HG03196 (cell line): ENCODE results near the gene NMT2.

Experiments used
- ATAC-seq: cut with Tn5 transposase; IDR thresholded peaks from one replicate; pipeline ENCODE4 v1.9.1; 2021; ENCODE audit not compliant: unreplicated experiment

NMT2 gene

DNA sequence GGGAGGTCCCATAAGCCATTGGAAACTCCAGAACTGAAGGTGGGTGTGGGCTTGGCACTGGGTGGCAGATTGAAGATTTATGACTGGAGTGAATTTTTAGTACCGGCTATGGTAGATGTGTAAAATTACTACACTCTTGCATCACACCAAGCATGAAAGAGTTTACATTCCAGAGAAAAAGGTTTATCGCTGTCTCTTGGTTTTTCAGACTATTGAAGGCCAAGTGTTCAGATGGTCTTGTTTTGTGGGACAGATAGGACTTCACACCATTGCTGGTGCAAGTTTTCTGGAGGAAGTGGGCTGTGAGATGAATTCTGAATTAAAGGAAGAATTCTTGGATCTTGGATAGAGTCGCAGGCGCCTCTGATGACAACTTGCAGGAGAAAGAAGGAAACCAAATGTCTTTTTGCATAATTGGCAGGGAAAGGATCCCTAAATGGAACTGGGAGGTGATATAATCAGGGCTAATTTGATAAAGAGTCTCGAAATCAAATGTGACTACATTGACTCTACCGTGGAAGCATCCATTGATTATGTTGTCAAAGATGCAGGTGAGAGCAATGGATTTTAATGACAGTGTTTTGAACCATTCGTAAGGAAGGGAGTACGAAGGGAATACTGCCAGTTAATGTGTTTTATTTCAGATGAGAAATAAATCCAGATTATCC is 14.2 kb upstream of the NMT2 start:
- no peak for ATAC-seq

DNA sequence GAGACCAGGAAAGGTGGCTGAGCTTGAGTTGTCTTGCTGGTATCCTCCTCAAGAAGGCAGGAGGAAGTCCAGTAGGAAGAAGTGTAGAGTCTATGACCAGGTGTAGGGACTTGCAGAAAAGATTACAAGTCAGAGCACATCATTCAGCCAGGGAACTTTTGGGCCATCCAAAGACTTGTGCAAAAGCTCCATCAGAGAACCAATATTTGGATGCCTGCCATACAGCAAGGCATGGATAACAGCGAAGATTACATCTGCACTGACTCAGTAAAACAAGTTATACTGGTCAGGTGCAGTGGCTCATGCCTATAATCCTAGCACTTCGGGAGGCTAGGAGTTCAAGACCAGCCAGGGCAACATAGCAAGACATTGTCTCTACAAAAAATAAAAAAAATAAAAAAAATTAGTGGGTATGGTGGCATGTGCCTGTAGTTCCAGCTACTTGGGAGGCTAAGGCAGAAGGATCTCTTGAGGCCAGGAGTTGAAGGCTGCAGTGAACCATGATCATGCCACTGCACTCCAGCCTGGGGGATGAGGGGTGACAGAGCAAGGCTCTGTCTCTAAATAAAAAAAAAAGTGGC is 13.2 kb upstream of the NMT2 start:
- ATAC-seq, result no peak

DNA sequence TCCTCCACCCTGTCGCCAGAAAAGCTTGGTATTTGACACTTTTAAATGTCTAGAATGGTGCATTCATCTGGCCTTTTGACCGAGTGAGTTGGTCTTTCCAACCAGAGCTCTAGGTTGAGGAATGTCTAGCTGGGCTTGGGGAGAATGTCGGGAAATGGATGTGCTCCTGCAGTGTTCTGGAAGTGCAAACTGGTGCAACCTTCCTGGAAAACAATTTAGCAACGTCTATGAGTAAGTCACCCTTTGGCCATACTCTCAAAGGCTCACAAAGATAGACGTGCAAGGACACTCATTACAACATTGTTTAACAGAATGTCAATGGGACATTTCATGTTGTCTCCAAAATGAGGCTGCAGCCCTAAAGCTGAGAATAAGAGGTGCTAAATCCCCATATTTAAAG is 12.2 kb upstream of the NMT2 start:
- no peak for ATAC-seq

DNA sequence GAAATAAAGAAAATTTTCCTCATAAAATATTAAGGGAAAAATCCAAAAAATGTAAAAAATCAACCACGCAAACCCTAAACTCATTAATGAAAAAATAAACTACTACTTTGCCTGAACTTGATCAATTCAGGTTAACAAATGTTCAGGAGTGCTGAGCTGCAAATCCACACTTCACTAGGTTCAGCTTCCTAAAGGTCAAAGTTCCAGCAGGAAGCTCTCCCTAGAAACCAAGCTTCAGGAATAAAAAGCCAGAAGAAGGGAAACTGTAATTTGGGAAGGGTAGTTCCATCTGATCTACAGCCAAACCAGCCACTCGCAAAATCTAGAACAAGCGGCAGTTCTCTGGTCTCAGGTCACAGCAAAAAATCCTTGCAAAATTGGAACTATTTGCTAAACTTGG is 7.8 kb upstream of the NMT2 start:
- ATAC-seq, result no peak

DNA sequence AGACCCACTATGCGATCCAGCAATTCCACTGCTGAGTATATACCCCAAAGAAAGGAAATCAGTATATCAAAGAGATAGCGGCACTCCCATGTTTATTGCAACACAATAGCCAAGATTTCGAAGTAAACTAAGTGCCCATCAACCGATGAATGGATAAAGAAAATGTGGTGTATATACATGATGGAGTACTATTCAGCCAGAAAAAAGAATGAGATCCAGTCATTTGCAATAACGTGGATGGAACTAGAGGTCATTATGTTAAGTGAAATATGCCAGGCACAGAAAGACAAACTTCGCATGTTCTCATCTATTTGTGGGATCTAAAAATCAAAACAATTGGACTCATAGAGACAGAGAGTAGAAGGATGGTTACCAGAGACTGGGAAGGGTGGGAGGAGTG is 7.1 kb upstream of the NMT2 start:
- no peak for ATAC-seq

DNA sequence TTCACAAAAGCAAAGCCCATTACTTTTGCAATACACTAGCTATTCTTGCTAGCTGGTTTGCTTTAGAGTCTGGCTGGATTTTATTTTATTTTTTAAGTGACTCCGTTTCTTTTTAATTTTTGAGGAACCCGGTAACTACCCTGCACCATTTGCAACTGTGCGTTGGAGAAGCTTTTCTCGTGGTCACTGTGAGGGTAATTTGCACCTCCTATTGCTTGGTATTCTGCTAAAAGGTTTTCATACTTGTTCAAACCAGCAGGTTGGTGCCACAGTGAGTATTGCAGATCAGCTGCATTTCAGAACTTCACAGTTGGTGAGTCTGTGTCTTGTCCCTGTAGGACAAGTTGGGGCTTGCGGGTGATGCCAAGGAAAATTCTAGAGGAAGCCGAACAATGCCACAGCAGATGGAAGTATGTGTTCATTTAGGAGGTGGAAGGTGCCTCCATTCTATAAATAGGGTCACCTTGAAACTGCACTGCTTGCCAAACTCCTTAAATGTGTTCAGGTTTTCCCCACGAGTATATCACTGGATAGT is 3.9 kb upstream of the NMT2 start:
- ATAC-seq, result no peak

DNA sequence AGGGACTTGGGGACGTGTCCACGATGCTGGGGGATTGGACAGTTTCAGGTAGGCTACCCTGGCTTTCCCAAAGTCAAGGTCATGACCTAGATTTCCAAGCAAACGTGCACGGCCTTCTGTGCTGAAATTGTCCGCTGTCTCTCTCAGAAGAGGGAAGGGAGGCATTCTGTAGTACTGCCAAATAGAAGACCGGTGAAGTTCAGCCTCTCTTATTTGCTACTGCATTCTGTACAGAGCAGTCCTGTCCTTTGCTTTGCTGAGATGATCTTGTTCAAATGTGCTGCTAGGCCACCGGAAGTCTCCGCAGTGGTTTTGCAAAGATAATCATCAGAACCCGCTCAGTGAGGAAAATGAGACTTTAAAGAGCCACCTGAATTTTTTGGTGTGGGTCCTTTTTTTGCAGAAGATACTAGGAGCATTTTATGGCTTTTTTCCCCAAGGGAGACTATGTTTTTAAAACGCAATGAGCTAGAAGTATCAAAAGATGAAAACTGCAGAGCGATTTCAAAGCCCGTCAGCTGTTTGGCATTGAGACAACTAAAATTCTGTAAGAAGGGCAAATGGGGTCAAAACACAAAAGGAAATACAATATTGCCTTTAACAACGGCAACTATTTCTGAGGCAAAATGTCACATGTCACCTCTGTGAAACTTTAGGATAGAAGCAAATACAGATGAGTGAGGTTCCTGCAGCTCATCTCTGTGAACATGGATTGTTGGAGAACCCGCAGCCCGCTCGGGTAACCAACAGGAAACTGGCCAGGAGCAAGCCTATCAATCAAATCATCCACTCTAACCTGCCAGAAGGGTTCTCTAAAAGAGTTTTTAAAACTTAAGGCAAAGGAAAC is 1.3 kb upstream of the NMT2 start:
- ATAC-seq, result no peak

DNA sequence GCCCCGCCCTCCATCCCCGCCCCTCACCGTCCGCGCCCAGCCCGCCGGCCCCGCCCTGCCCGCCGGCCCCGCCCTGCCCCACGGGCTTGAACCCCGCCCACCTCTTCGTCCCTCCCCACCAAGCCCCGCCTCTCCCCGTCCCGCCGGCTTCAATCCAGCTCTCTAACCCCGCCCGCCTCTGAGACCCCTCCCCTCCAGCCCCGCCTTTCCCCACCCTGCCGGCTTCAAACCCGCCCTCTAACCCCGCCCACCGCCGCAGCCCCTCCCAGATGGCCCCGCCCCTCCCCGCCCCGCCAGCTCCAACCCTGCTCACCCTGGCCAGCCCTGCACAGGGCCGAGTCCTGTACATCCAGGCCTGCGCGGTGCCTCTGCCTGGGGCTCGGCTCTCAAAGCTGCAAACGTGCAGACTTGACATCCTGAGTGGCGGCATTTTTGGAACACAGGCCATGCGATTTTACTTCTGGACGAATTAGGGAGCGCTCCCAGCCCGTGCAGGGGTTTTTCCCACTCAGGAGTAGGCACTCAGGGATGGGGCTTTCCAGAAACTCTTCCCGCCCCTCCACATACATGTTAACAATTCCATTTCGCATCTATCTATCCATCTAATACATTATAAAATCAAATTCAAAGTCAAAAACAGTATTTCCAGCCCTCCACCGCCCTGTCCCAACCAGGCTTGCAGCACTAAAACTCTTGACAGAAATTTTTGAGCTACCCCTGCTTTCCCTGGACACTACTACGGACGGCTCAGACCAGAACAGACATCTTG is 477 bp upstream of the NMT2 start:
- ATAC-seq, result peak; percentile 38

DNA sequence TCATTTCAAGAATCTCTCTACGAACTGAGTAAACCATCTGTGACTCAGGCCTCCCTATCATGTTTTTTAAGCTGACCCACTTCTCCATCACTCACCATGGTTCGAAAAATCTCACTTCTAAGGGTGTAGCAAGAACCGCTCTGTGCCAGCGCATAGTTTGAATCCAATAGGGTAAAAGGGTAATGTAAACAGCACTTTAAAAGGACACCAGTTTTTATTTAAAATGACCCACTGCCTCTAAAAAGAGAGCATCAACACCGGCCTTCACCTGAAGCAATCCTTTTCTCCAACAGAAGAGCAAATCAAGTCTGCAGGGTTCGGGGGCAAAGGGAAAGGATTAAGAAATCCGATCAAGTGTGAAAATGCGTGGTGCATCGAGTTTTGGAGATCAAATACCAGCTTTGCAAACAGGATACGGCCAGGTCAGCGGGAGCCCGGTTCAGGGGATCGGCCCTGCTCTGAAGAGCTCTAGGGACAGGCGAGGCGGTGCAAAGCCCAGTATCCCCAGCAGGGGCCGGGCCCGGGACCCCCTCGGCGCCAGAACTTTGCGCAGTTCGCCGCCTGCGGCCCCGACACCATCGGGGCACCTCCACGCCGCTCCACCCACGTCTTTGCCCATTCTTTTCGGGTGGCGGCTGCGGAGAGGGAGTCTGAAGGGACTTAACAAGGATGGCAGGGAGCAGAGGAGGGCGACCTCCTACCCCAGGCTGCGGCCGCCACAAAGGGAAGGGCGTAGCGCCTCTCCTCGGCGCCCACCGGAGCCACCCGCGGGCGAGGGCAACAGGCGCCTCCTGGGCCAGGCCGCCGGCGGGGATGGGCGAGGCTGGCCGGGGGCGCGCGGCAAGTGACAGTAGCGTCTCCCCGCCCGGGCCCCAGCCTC is 842 bp downstream of the NMT2 start:
- peak; percentile 41 for ATAC-seq

DNA sequence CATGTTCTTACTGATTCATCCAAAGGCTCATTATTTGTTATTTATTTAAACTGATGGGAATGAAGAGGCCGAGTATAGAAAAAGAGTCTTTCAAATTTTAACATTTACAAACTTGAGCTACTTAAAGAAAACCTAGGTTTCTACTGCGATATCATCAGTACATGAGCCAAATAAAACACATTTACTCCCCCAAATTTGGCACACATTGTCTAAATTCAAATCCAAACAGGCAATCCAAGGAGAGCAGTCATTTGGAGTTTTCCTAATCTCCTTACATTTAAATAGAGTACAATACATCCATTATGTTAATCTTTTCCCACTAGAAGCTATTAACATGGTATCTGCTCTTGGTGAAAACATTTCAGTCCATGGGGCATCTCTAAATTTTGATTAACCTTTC is 2.2 kb downstream of the NMT2 start:
- no peak for ATAC-seq

DNA sequence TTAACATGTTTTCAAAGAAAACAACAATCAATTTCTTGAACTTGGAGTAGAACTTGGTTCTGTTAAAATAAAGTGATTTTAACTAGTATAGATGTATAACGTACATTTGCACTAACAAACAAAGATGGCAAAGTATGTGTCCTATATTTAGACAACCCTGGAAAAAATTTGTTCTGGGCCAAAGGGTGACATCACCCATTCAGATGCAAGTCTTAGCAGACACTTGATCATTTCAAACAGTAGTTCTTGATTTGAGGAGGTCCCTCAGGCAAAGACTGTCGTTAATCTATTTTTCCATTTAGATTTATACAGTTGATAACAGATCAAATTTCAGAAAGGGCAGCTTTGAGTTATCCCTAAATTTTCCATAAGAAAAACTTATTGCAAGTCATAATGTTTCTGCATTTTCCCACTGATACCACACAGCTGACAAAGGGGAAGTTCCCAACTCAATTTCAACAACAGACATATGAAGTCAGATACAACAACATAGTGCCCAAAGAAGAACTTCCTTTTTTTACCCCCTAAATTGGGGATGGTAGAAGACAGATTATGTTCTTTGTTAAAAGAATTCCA is 5.2 kb downstream of the NMT2 start:
- no peak for ATAC-seq

DNA sequence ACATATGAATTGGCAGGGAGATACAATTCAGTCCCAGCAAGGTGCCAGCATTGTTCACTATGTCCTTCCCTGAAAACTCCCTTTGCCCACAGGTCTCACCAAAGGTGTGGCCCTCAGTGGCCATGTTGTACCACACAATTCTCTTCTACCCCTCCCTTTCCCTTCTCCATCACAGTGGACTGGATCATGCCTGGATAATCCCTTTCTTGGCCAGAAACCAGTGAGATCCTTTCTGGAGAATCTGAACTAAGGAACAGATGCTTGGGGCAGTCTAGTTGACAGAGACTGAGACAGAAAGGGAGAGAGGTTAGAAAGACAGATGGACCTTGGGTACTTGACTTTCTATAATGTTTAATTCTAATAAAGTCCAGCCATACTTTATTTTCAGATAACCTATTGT is 9.5 kb downstream of the NMT2 start:
- no peak for ATAC-seq

DNA sequence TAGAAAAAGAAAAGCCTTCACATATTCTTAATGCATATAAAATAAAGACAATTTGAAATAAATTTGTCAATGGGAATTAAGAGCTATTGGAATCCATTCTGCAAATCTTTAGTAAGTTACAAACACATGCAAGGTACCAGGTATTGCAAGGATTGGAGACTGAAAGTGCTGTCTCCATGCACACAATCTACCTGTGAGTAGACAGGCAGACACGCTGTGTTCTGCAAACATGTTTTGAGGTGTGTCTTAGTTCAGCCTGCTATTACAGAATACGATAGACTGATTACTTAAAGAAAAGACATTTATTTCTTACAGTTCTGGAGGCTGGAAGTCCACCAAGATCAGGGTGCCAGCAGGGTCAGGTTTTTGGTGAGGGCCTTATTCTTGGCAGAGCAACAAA is 10.0 kb downstream of the NMT2 start:
- no peak for ATAC-seq

DNA sequence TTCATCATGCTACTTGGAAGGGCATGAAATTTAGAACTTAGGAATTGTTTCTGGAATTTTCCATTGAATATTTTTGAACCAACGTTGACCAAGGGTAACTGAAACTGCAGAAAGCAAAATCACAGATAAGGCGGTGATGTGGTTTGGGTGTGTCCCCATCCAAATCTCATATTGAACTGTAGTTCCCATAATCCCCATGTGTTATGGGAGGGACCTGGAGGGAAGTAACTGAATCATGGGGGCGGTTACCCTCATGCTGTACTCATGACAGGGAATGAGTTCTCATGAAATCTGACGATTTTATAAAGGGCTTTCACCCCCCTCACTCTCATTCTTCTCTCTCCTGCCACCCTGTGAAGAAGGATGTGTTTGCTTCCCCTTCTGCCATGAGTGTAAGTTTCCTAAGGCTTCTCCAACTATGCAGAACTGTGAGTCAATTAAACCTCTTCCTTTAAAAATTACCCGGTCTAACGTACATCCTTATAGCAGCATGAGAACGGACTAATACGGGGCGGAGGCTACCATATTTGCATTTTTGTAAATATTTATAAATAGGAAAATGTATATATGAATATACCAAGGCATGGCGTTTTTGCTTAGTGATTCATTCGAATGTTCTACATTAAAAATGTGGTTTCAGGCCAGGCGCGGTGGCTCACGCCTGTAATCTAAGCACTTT is 12.4 kb downstream of the NMT2 start:
- no peak for ATAC-seq

DNA sequence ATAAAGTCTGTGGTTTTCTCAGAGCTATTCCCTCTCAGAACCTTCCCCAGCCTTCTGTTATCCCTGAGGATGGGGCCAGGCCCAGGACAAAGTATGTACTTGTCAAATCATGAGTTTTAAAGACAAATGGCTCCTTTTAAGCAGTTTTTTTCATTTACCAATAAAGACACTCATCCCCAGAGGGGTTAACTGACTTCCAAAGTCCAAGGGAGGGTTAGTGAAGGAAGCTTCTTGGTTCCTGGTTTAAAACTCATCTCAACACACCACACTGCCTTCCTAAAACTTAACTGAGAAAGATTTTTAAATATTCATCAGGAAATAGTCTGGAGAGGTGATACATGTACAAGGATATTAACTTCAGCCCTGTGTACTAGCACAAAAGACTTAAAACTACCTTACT is 15.9 kb downstream of the NMT2 start:
- ATAC-seq, result no peak

DNA sequence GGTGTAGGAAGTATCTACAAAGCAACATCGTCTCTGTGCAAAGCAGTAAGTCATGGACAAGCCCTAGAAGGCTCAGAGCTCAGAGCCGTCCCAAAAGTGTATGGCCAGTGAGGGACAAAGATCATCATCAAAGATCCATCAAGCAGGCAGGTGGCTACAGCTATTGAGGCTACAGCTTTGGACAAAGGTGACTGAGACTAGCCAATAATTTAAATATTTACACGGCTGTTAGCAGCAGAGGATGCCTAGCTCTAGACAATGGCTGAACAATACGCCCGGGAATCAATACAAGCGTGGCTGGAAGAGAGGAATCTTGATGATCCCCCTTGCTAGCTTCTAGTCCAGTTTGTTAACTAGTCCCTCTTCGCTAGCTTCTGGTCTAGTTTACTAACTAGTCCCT is 17.9 kb downstream of the NMT2 start:
- no peak for ATAC-seq

DNA sequence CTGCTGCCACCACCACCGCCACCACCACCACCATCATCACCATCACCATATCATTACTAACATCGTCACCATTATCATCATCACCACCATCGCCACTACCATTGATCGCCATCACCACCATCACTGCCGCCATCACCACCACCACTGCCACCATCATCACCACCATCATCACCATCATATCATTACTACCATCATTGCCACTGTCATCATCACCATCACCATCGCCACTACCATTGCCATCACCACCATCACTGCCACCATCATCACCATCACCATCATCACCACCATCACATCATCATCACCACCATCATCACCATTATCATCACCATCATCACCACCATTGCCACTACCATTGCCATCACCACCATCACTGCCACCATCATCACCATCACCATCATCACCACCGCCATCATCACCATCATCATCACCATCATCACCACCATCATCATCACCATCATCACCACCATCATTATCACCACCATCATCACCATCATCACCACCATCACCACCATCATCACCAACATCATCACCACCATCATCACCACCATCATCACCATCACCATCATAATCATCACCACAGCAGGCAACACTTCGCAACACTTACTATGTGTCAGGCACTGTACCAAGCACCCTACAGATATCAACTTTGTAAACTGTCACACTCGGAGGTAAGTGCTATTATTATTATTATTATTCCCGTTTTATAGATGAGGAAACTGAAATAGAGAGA is 19.3 kb downstream of the NMT2 start:
- ATAC-seq, result no peak

DNA sequence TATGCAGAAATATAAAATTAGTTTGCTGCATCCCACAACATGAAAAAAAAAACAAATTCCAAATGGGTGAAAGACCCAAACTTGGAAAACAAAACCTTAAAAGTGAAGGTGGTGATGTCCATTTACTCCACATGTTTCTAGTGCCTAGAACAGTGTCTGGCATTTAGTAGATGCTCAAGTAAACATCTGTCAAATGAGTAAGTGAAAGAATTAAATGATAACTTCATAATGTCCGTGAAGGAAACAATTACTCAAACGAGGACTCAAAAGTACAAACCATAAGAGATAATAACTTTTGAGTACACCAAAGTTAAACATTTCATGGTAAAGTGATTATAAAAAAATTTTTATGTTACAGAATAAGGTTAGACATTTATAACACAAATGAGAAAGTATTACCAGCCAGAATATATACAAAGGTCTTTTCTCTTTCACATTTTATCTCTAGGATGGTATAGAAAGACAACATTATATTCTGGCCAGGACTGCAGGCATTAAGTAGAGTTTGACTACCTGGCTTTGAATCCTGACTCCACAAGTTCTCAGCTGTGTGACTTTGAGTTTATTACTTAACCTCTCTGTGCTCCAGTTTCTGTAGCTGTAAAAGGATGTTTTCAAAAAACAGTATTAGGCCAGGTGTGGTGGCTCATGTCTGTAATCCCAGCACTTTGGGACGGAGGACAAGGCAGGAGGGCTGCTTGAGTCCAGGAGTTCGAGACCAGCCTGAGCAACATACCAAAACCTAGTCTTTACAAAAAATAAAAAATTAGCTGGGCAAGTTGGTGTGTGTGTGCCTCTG is 20.7 kb downstream of the NMT2 start:
- no peak for ATAC-seq
